Measurements from ENCODE around the gene SP3. TPM values are rescaled to one million over a fixed set of nuclear protein-coding genes. Genes with fewer than 3 reads are reported as not detected.

Gene SP3
- polyA plus RNA-seq, 1 donor (not counting 4 experiments of a cell fraction or from before 2014, with no cell fraction given) = 46.7 TPM

DNA sequence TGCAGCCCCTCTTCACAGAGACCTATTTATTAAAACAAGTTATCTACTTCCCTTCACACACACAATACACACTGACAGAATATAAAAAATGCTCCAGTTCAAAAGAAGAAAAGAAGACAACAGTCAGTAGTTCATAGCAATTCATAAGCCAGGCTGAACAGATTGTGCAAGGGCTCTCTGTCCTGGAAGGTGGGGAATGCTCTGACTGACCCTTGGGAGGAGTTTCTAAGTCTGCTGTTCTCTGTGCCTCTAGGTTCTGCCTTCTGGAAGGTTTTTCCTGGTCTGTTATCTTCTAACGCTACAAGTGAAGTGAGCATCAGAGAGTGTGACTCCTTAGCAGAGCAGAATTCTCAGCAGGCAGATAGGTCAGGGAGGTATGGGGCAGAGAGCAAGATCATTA lies 35.7 kb downstream of the SP3 start:
- Histone ChIP-seq H3K27me3 (ENCODE audit: control insufficient read depth, extremely low read depth, insufficient read depth, low read length) (no peaks in the 10 kb centered on the region), H3K9me3 (ENCODE audit: control insufficient read depth, low read depth, low read length) (no peaks in the 10 kb centered on the region), H3K79me2 (ENCODE audit: control insufficient read depth, insufficient read depth, low read length) (peaks cover 96% of the 10 kb centered on the region), H4K20me1 (ENCODE audit: control insufficient read depth, extremely low read depth, insufficient read depth, low read length) (peaks cover 5% of the 10 kb centered on the region), H3K36me3 (ENCODE audit: control insufficient read depth in 2 of 2, extremely low read depth in 1 of 2, insufficient read depth in 2 of 2, low read length in 2 of 2) (peaks cover 2 to 5% of the 10 kb centered on the region in 2 experiments), H3K4me2 (ENCODE audit: control insufficient read depth, extremely low read depth, insufficient read depth, low read depth, low read length) (no peak overlapping the region), H3K4me1 (ENCODE audit: control insufficient read depth, extremely low read depth, insufficient read depth, low read length) (no peaks in the 10 kb centered on the region), H3K4me3 (ENCODE audit: control insufficient read depth in 2 of 3, extremely low read depth in 1 of 3, insufficient read depth in 2 of 3, low read depth in 1 of 3, low read length in 3 of 3) (no peak overlapping the region), H3K9ac (ENCODE audit: control insufficient read depth, extremely low read depth, insufficient read depth, low read length) (no peak overlapping the region), H3K9me1 (ENCODE audit: control insufficient read depth, extremely low read depth, insufficient read depth, low read length) (no peaks in the 10 kb centered on the region), H3K27ac (ENCODE audit: control insufficient read depth, insufficient read depth, low read length) (no peak overlapping the region), H2AFZ (ENCODE audit: control insufficient read depth, low read length) (no peak overlapping the region)
- no peak for DNase-seq (ENCODE audit: low read depth, low spot score)
- dilution Hi-C loops (cut with MboI; ENCODE audit: extremely low pct_ligation_motif_present, low sequenced_read_pairs) = no loop called here
- TF ChIP-seq EZH2 (IDR thresholded peaks at IDR 0.05; ENCODE audit: low read length) = no peak
- TF ChIP-seq, protein P1, sequence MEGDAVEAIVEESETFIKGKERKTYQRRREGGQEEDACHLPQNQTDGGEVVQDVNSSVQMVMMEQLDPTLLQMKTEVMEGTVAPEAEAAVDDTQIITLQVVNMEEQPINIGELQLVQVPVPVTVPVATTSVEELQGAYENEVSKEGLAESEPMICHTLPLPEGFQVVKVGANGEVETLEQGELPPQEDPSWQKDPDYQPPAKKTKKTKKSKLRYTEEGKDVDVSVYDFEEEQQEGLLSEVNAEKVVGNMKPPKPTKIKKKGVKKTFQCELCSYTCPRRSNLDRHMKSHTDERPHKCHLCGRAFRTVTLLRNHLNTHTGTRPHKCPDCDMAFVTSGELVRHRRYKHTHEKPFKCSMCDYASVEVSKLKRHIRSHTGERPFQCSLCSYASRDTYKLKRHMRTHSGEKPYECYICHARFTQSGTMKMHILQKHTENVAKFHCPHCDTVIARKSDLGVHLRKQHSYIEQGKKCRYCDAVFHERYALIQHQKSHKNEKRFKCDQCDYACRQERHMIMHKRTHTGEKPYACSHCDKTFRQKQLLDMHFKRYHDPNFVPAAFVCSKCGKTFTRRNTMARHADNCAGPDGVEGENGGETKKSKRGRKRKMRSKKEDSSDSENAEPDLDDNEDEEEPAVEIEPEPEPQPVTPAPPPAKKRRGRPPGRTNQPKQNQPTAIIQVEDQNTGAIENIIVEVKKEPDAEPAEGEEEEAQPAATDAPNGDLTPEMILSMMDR (optimal IDR thresholded peaks at IDR 0.05 in 1 of 3, IDR thresholded peaks at IDR 0.05 in 1 of 3, conservative IDR thresholded peaks at IDR 0.05 in 1 of 3; ENCODE audit: extremely low read depth in 1 of 3, insufficient read depth in 2 of 3, low read length in 3 of 3) = no peak
- FAIRE-seq = no peak

DNA sequence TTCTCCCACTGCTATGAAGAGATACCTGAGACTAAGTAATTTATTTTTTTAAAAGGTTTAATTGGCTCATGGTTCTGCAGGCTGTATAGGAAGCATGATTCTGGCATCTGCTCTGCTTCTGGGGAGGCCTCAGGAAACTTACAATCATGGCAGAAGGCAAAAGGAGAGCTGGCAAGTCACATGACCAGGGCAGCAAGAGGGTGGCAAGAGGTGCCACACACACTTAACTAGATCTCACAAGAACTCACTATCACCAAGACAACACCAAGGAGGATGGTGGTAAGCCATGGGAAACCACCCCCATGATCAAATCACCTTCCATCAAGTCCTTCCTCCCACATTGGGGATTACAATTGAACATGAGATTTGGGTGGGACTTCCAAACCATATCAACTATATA lies 38.3 kb downstream of the SP3 start:
- H3K9ac ChIP-seq (ENCODE audit: control insufficient read depth, extremely low read depth, insufficient read depth, low read length) = no peak overlapping the region
- no peak overlapping the region for H3K27ac ChIP-seq (ENCODE audit: control insufficient read depth, insufficient read depth, low read length)
- H3K79me2 ChIP-seq (ENCODE audit: control insufficient read depth, insufficient read depth, low read length) = peaks cover 96% of the 10 kb centered on the region
- DNase-seq (ENCODE audit: low read depth, low spot score) = no peak
- no peaks in the 10 kb centered on the region for H3K4me1 ChIP-seq (ENCODE audit: control insufficient read depth, extremely low read depth, insufficient read depth, low read length)
- no peak overlapping the region for H3K4me2 ChIP-seq (ENCODE audit: control insufficient read depth, extremely low read depth, insufficient read depth, low read depth, low read length)
- no peak overlapping the region for H2AFZ ChIP-seq (ENCODE audit: control insufficient read depth, low read length)
- H4K20me1 ChIP-seq (ENCODE audit: control insufficient read depth, extremely low read depth, insufficient read depth, low read length) = no peaks in the 10 kb centered on the region
- FAIRE-seq = no peak
- no peaks in the 10 kb centered on the region for H3K9me1 ChIP-seq (ENCODE audit: control insufficient read depth, extremely low read depth, insufficient read depth, low read length)
- TF ChIP-seq EZH2 (IDR thresholded peaks at IDR 0.05; ENCODE audit: low read length) = no peak
- TF ChIP-seq, protein P1 (optimal IDR thresholded peaks at IDR 0.05 in 1 of 3, IDR thresholded peaks at IDR 0.05 in 1 of 3, conservative IDR thresholded peaks at IDR 0.05 in 1 of 3; ENCODE audit: extremely low read depth in 1 of 3, insufficient read depth in 2 of 3, low read length in 3 of 3) = no peak
- peaks cover 0 to 2% of the 10 kb centered on the region in 2 experiments for H3K36me3 ChIP-seq (ENCODE audit: control insufficient read depth in 2 of 2, extremely low read depth in 1 of 2, insufficient read depth in 2 of 2, low read length in 2 of 2)
- no peak overlapping the region for H3K4me3 ChIP-seq (ENCODE audit: control insufficient read depth in 2 of 3, extremely low read depth in 1 of 3, insufficient read depth in 2 of 3, low read depth in 1 of 3, low read length in 3 of 3)
- no peaks in the 10 kb centered on the region for H3K27me3 ChIP-seq (ENCODE audit: control insufficient read depth, extremely low read depth, insufficient read depth, low read length)
- dilution Hi-C loops (cut with MboI; ENCODE audit: extremely low pct_ligation_motif_present, low sequenced_read_pairs) = no loop called here
- H3K9me3 ChIP-seq (ENCODE audit: control insufficient read depth, low read depth, low read length) = no peaks in the 10 kb centered on the region

Measured in keratinocyte (primary cell).